ENCODE data around the gene PSMC2.

GRCh38 chr7:103336761-103337160 is 10.7 kb upstream of the PSMC2 start:
- TF ChIP-seq POLR2A (IDR thresholded peaks at IDR 0.05; ENCODE audit: low read depth, low read length) (no peak), RAD21 (IDR thresholded peaks at IDR 0.05; ENCODE audit: low read length) (no peak), RCOR1 (IDR thresholded peaks at IDR 0.05; ENCODE audit: insufficient replicate concordance, low read length) (no peak), CTCF (conservative IDR thresholded peaks at IDR 0.05; ENCODE audit: low read depth, low read length) (no peak), USF2 (IDR thresholded peaks at IDR 0.05; ENCODE audit: low read depth, low read length) (no peak), SMC3 (IDR thresholded peaks at IDR 0.05; ENCODE audit: low read depth, low read length) (no peak), RFX5 (IDR thresholded peaks at IDR 0.05; ENCODE audit: low read depth, low read length) (no peak), CEBPB (IDR thresholded peaks at IDR 0.05; ENCODE audit: low read depth, low read length) (no peak), MXI1 (IDR thresholded peaks at IDR 0.05; ENCODE audit: borderline replicate concordance, low read depth, low read length) (no peak), CHD1 (IDR thresholded peaks at IDR 0.05; ENCODE audit: low read depth, low read length) (no peak), ELK1 (IDR thresholded peaks at IDR 0.05; ENCODE audit: borderline replicate concordance, low read depth, low read length) (no peak)

Measured in IMR-90 (cell line).